Smooth muscle cell (in vitro differentiated cells): ENCODE results near the gene SERTM1. TPM values are rescaled to one million over a fixed set of nuclear protein-coding genes. Genes with fewer than 3 reads are reported as not detected.

Experiments used
- DNase-seq: peaks from one replicate; lab custom pipeline; 2025; ENCODE audit not compliant: unreplicated experiment; lab: John Stamatoyannopoulos, UW
- H2AFZ ChIP-seq: fragments of 200-600 bp; sonication (generic); 2 replicates; pipeline ENCODE4 v1.6.0; 2016; ENCODE audit warnings: antibody characterized with exemption, low read depth, mild to moderate bottlenecking
- H3F3A ChIP-seq: fragments of 200-600 bp; sonication (generic); 2 replicates; pipeline ENCODE4 v1.6.0; 2017; ENCODE audit warnings: antibody characterized with exemption, low read depth
- H3K27ac ChIP-seq: fragments of 200-600 bp; sonication (generic); 2 replicates; pipeline ENCODE4 v1.5.1; 2016; ENCODE audit warnings: low read depth, mild to moderate bottlenecking
- H3K27me3 ChIP-seq: fragments of 200-600 bp; sonication (generic); 2 replicates; pipeline ENCODE4 v1.6.1; 2016; ENCODE audit warnings: low read depth, mild to moderate bottlenecking
- H3K36me3 ChIP-seq: fragments of 200-600 bp; sonication (generic); 2 replicates; pipeline ENCODE4 v1.5.1; 2016; ENCODE audit warnings: low read depth
- H3K4me1 ChIP-seq: fragments of 200-600 bp; sonication (generic); 2 replicates; pipeline ENCODE4 v1.5.1; 2016; ENCODE audit warnings: low read depth
- H3K4me2 ChIP-seq: fragments of 200-600 bp; sonication (generic); 2 replicates; pipeline ENCODE4 v1.6.0; 2016; ENCODE audit warnings: mild to moderate bottlenecking
- H3K4me3 ChIP-seq: fragments of 200-600 bp; sonication (generic); 2 replicates; pipeline ENCODE4 v1.5.1; 2016; ENCODE audit warnings: mild to moderate bottlenecking
- H3K79me2 ChIP-seq: fragments of 200-600 bp; sonication (generic); 2 replicates; pipeline ENCODE4 v1.6.0; 2016; ENCODE audit warnings: low read depth, mild to moderate bottlenecking
- H3K9ac ChIP-seq: fragments of 200-600 bp; sonication (generic); 2 replicates; pipeline ENCODE4 v1.6.0; 2016; ENCODE audit warnings: low read depth
- H3K9me3 ChIP-seq: fragments of 200-600 bp; sonication (generic); replicated peaks from 2 replicates; pipeline ENCODE4 v1.5.1; 2016; ENCODE audit warnings: low read depth
- H4K20me1 ChIP-seq: fragments of 200-600 bp; sonication (generic); 2 replicates; pipeline ENCODE4 v1.6.0; 2016; ENCODE audit warnings: low read depth
- WGBS: methylation state at CpG from one replicate; pipeline ENCODE4 v1.1.7; 2016; ENCODE audit warnings: low lambda C conversion rate; 5-methylcytosine and 5-hydroxymethylcytosine counted together
- polyA plus RNA-seq: library from polyadenylated mRNA; unstranded; fragments of >200 nt; fragmentation: Nextera tagmentation; extraction: Ambion mirVana; gene quantifications from 2 replicates; pipeline ENCODE4 v1.2.1, GENCODE V29; 2016
- total RNA-seq: library from RNA; depleted of rRNA; stranded (reverse); fragments of >200 nt; gene quantifications from 2 replicates; pipeline ENCODE4 v1.2.3, GENCODE V29; 2014
- TF ChIP-seq, protein P1 (sequence below): fragments of 200-600 bp; sonication (generic); IDR thresholded peaks from 2 replicates; pipeline ENCODE4 v1.5.1; 2017; ENCODE audit warnings: borderline replicate concordance, mild to moderate bottlenecking, antibody characterized with exemption; ENCODE audit not compliant: insufficient read depth, poor library complexity, severe bottlenecking

The SERTM1 gene
- total and polyA plus RNA-seq, 2 experiments from 2014 or later: not detected

DNA sequence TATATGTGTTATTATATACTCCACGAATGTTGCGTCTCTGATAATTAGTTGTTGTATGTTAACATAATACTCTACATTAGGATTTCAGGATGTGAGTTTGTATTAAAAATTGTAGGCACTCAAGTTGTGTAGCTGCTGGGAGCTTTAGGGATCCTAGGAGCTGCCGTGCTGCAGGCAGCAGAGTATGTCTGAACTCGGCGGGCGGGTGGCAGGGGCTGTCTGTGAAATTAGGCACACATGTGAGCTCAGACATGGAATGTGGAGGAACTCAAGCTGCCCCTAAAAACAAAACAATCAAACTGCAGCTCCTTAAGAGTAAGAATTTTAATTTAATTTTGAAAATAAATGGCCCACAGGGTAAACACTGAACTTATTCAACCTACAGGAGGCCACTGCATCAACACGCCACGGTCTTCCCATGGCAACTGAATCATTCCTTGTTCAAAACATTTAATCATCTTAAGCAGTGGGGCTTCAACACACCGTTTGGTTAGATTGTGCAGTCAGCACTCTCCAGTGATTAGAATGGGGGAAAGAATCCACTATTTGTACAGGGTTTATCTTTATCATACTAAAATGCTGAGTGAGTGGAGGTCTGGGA lies 22.7 kb downstream of the SERTM1 start:
- 73% methylated on average over 9 of the region's 9 CpGs for WGBS
- no peaks in the 10 kb centered on the region for H3K79me2 ChIP-seq

DNA sequence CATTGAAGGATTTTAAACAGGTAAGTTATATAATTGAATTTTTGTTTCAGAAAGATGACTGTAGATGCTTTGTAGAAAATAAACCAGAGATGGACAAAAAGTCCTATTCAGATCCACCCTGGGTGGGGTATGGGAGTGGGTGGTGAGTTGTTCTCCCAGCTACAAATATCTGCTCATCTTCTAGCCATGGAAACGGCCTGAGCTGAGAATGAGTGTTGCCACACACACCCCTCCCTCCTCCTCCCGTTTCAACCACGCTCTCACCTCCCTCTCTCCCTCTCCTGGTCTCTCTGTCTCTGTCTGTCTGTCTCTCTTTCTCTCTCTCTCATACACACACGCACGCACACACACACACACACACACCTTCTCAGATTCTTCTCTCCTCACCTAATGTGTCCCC lies 26.4 kb downstream of the SERTM1 start:
- Histone ChIP-seq H3K36me3 (no peaks in the 10 kb centered on the region), H3F3A (no peaks in the 10 kb centered on the region), H3K4me1 (no peaks in the 10 kb centered on the region), H3K27me3 (peaks cover 19% of the 10 kb centered on the region), H4K20me1 (no peaks in the 10 kb centered on the region), H3K27ac (no peak overlapping the region), H3K9ac (no peak overlapping the region), H3K79me2 (no peaks in the 10 kb centered on the region), H3K9me3 (no peaks in the 10 kb centered on the region), H3K4me2 (no peak overlapping the region), H3K4me3 (no peak overlapping the region), H2AFZ (no peak overlapping the region)
- TF ChIP-seq, protein P1, sequence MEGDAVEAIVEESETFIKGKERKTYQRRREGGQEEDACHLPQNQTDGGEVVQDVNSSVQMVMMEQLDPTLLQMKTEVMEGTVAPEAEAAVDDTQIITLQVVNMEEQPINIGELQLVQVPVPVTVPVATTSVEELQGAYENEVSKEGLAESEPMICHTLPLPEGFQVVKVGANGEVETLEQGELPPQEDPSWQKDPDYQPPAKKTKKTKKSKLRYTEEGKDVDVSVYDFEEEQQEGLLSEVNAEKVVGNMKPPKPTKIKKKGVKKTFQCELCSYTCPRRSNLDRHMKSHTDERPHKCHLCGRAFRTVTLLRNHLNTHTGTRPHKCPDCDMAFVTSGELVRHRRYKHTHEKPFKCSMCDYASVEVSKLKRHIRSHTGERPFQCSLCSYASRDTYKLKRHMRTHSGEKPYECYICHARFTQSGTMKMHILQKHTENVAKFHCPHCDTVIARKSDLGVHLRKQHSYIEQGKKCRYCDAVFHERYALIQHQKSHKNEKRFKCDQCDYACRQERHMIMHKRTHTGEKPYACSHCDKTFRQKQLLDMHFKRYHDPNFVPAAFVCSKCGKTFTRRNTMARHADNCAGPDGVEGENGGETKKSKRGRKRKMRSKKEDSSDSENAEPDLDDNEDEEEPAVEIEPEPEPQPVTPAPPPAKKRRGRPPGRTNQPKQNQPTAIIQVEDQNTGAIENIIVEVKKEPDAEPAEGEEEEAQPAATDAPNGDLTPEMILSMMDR: no peak
- WGBS: 82% methylated on average over 5 of the region's 5 CpGs
- no peak for DNase-seq

More for the DNA sequence above, 22.7 kb downstream of the SERTM1 start:
- no peak for DNase-seq
- Histone ChIP-seq H3K36me3 (no peaks in the 10 kb centered on the region), H3K27ac (no peak overlapping the region), H4K20me1 (no peaks in the 10 kb centered on the region), H3K4me2 (no peak overlapping the region), H3K4me3 (no peak overlapping the region), H3K4me1 (no peaks in the 10 kb centered on the region), H3K27me3 (peaks cover 56% of the 10 kb centered on the region), H3K9ac (no peak overlapping the region), H3K9me3 (no peaks in the 10 kb centered on the region), H2AFZ (no peak overlapping the region), H3F3A (no peaks in the 10 kb centered on the region)
- TF ChIP-seq, protein P1: no peak

DNA sequence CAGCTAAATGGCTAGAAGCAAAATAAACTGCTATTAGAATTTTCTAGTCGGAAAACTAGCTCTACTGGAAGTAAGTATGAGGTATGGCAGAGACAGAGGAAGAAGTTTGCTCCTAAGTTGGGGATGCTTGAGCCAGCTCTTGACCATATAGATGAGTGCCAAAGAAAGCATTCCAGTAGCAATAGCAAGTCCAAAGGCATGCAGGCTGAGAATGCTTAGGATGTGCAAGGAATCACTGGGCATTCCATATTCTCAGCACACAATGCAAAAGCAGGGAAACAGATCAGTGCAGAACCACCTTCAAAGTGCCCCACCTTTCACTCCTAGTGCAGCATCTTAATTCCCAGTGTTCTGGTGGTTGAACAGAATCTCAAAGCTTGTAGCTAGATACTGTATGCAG lies 32.9 kb downstream of the SERTM1 start:
- Histone ChIP-seq H4K20me1 (no peaks in the 10 kb centered on the region), H3K36me3 (no peaks in the 10 kb centered on the region), H3K9ac (no peak overlapping the region), H3K4me3 (no peak overlapping the region), H2AFZ (no peak overlapping the region), H3K79me2 (no peaks in the 10 kb centered on the region), H3K27ac (no peak overlapping the region), H3K9me3 (no peaks in the 10 kb centered on the region), H3K27me3 (no peaks in the 10 kb centered on the region), H3F3A (no peaks in the 10 kb centered on the region), H3K4me1 (no peaks in the 10 kb centered on the region), H3K4me2 (no peak overlapping the region)
- no peak for DNase-seq
- TF ChIP-seq, protein P1: no peak
- WGBS: 93% methylated on average over 1 of the region's 1 CpG
